Hematopoietic multipotent progenitor cell treated with erythropoietin and hydrocortisone succinate and interleukin-3 and kit ligand, for 6 days (in vitro differentiated cells): Measurements from ENCODE around the gene GSTO2.

Experiments
- DNase-seq: peaks from one replicate; pipeline ENCODE4 v3.0.0-alpha.2; 2015

The GSTO2 gene

GRCh38 chr10:104327745-104328645 is 59.0 kb downstream of the GSTO2 start:
- DNase-seq = peak; percentile 40

- DNase-seq = no peak
Measured at GRCh38 chr10:104328646-104328895, 59.6 kb downstream of the GSTO2 start.

GRCh38 chr10:104328896-104329710 is 60.1 kb downstream of the GSTO2 start:
- peak; percentile 56 for DNase-seq

- no peak for DNase-seq
Measured at GRCh38 chr10:104329735-104330134, 60.8 kb downstream of the GSTO2 start.

GRCh38 chr10:104330168-104331110 is 61.5 kb downstream of the GSTO2 start:
- DNase-seq = no peak

GRCh38 chr10:104331208-104331838 is 62.3 kb downstream of the GSTO2 start:
- no peak for DNase-seq

GRCh38 chr10:104332243-104333031 is 63.5 kb downstream of the GSTO2 start:
- DNase-seq = peak; percentile 56

GRCh38 chr10:104333032-104333727 is 64.2 kb downstream of the GSTO2 start:
- no peak for DNase-seq

- no peak for DNase-seq
Measured at GRCh38 chr10:104333728-104334373, 64.9 kb downstream of the GSTO2 start.

GRCh38 chr10:104334561-104334960 is 65.6 kb downstream of the GSTO2 start:
- no peak for DNase-seq

GRCh38 chr10:104334965-104335650 is 66.1 kb downstream of the GSTO2 start:
- DNase-seq = no peak

GRCh38 chr10:104336821-104337467 is 68.0 kb downstream of the GSTO2 start:
- no peak for DNase-seq

- peak; percentile 73 for DNase-seq
Measured at GRCh38 chr10:104337521-104337984, 68.6 kb downstream of the GSTO2 start.

GRCh38 chr10:104337985-104338735 is 69.2 kb downstream of the GSTO2 start, which contains the start of gene ITPRIP:
Gene ITPRIP, minus strand, starts transcription at chr10:104338465. Its CDS starts 22,414 bp downstream, at chr10:104316051.
- peak; percentile 93 for DNase-seq

GRCh38 chr10:104339469-104340110 is 70.6 kb downstream of the GSTO2 start:
- peak; percentile 52 for DNase-seq

GRCh38 chr10:104340111-104340526 is 71.1 kb downstream of the GSTO2 start:
- DNase-seq = peak; percentile 90

- DNase-seq = no peak
Measured at GRCh38 chr10:104340641-104341040, 71.7 kb downstream of the GSTO2 start.
